Measurements from ENCODE around the gene TREX2.

Gene TREX2

DNA sequence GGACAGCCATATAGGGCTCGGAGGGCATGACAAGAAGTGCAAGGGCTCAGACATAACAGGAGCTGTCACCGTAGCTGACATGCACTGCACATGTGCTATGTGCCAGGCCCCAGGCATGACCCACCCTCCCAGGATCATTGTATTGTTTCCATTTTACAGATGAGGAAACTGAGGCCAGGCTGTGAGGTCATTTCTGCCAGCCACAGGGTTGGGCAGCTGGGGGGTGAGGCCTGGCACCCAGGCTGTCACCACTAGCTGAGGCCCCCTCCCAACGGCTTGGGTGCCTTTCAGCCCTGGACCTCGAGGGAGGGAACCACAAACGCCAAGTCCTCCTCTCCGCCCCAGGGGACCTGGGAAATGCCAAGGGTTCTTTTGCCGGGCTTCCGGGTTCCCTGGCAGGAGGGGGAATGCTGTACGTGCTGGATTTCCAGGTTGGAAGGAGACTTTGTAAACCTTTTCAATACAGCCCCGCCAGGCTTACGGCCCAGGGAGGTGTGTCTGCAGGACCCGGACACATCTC is 12.6 kb downstream of the TREX2 start:
- no peak for DNase-seq

DNA sequence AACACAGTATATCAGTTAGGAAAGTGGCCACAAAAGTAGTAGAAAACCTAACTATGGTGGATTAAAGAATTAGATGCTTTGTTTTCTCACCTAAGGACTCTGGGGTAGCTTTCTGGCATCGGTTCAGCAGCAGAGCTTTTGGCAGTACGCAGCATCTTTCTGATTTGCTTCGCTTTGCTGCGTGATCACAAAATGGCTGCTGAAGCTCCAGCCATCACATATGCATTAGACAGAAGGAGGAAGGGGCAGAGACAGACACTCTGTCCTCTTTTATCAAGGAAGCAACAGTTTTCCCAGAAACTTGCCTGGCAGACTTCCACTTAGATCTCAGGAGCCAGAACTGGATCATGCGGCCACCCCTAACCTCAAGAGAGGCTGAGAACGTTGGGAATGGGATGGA is 15.1 kb downstream of the TREX2 start:
- DNase-seq = no peak

DNA sequence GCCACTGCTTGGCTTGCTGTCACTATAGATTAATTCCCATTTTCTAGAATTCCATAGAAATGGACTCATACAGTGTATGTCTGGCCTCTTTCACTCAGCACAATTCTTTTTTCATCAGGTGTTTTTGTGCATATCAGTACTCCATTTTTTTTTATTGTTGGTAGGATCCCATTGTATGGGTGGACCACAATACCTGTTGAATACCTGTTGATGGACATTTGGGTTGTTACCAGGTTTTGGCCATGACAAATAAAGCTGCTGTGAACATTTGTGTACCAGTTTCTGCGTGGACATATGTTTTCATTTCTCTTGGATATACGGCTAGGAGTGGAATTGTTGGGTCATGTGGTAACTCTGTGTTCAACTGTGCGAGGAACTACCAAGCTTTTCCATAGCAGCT is 19.7 kb downstream of the TREX2 start:
- DNase-seq = no peak

DNA sequence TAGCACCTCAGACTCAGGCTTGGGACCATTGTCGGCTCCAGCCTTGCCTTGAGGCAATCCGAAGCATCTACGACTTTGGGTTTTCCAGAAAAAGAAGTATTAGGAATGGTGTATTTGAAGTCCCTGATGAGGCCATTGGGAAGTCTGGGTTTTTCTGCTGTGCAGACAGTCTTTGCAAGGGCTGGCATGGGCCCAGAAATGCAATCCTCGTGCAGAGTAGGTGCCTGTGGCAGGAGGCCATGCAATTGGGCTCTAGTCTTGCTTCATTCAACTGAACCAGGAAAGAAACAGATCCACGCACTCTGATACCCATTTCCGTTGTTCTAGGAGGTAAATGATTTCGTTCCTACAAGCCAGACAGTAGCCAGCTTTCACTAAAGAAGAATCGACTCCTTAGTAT is 22.2 kb downstream of the TREX2 start:
- DNase-seq = no peak

DNA sequence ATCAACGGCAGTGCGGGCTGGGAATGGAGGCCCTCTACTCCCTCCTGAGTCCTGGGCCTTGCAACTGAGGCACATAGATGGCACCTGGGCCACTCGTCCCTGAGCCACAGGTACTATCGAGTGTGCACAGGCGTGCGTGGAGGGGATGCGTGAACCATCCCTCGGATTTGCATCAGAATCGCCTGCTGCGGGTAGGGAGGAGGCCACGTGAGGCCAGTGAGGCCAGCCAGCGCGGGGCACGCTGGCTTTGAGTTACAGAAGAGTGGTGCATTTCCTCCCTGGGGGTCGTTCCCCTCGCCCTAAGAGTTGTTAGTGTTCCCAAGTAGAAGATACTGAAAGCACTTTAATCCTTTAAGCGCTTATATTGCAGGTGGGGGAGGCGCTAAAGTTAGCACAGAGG is 24.0 kb downstream of the TREX2 start:
- no peak for DNase-seq

DNA sequence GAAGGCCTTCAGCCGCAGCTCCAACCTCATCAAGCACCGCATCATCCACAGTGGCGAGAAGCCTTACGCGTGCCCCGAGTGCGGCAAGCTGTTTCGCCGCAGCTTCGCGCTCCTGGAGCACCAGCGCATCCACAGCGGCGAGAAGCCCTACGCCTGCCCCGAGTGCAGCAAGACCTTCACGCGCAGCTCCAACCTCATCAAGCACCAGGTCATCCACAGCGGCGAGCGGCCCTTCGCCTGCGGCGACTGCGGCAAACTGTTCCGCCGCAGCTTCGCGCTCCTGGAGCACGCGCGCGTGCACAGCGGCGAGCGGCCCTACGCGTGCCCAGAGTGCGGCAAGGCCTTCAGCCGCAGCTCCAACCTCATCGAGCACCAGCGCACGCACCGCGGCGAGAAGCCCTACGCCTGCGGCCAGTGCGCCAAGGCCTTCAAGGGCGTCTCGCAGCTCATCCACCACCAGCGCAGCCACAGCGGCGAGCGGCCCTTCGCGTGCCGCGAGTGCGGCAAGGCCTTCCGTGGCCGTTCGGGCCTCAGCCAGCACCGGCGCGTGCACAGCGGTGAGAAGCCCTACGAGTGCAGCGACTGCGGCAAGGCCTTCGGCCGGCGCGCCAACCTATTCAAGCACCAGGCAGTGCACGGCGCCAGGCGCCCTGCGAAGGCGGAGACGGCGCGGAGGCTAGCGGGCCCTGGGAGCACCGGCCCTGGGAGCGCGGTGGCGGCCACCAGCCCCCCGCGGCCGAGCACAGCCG is 24.8 kb downstream of the TREX2 start:
- DNase-seq = no peak

DNA sequence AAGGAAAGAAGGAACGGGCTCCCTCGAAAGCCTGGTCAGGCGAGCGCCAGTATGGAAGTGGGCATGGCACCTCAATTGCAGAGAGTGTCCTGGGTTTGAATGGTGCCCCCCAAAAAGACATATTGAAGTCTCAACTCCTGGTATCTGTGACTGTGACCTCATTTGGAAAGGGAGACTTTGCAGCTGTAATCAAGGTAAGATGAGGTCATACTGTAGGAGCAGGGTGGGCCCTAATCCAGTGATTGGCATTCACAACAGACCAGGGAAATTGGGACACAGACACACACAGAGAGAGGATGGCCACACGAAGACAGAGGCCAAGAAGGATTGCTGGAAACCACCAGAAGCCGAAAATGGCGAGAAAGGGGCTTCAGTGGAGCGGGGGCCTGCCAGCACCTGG is 28.2 kb downstream of the TREX2 start:
- DNase-seq = no peak

DNA sequence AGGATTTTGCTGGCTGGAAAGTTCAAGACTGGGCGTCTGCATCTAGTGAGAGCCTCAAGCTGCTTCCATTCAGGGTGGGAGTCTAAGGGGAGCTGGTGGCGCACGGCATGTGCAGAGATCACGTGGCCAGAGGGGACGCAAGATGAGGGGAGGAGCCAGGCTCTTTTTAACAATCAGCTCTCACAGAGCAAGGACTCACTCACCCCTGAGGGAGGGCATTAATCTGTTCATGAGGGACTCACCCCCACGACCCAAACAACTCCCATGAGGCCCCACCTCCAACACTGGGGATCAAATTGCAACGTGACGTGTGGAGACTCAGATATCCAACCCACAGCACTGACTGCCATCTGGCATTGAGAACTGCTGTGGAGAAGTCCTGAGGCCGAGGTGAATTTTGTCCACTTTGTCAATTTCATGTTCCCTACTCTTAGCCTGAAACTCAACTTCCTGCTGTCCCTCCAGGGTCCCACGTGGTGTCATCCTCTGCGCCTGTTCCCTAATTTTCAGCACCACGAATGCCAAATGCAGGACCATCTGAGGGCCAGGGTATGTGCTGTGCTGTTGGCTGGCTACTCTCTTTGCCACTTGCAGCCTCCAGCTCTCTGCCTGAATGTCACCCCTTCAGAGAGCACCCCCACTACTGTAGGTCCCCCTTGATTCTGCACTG is 28.9 kb downstream of the TREX2 start:
- DNase-seq = no peak

DNA sequence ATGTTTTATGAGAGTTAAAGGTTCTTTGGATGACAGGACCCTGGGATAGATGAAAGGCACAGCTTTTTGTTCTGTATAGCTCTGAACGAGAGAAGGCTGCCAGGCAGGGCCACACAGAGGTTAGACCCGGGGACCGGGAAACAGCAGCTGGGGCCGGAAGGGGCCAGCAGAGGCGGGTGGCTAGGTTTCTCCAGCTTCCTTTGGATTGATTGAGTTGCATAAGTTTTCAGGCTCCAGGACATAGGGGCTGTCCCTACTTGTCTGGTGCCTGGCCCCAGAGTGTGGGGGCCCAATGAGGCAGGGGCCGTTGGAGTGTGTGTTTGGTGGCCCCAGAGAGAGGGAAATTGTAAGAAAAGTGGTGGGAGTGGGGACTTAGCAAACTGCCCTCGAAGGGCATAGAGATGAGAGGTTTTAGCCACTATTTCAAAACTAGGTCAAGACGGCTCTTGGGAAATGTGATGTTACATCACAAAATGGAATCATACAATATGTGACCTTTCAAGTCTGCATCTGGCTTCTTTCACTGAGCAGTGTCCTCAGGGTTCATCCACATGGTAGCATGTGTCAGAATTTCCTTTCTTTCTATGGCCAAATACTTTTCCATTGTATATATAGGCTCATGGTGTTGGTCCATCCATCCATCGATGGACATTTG is 30.9 kb downstream of the TREX2 start:
- no peak for DNase-seq

DNA sequence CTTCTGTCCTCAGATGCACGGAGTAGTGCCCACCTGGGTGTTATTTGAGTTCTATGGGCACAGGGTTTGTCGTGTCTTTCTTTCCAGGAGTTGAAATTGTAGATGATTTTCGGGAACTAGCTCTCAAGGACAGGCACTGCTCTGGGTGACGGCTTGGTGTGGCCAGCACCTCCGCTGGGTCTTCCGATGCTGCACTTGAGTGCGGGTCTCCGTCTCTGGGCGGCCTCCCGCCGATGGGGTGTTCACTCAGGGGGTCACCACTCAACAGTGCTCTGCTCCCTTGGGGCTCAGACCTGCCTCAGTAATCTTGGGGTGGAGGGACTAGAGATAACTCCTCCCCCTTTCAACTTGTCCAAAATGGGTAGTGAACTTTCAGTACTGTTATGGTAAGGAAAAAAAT is 32.1 kb downstream of the TREX2 start:
- no peak for DNase-seq

DNA sequence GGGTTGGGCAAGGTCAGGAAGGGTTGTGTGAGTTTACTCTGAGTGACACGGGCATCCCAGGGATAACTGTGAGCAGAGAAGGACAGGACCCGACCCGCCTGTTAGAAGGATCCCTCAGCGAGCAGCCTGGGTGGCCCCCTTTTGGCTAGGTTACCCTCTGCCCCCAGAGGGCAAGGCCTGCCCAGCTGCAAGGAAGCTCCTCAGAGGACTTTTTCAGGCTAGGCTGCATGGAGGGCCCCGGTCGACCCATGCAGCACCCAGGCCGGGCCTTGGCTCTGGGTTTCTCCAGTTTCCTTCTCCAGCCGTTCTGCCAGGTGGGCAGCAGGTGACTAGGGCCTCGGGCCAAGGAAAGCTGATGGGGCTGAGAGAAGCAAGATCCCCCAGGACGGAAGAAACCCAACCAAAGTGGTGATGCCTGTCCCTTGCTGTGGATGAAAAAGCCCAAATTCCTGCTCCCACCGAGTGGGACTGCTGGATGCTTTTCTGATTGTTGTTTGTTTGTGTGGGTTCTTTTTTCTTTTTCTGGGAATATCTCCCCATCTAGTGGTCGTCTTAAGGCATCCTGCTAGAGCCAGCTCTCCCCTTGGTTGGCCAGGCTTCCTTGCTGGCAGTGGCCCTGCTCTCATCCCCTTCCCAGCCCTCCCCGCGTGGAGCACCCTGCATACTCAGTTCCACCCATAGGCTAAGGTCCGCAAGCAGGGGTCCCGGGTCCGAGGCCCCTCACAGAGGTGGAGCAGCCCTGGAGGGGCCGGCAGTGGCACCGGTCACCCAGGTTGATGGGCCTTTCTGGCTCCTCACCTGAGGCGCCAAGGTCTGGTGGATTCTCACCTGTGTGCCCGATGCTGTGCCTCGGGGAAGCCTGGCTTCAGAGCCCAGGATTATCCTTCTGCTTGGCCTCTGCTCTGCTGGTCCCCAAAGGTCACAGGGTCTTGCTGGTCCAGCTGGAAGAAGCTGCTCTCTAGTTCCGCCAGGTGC is 32.8 kb downstream of the TREX2 start:
- no peak for DNase-seq

DNA sequence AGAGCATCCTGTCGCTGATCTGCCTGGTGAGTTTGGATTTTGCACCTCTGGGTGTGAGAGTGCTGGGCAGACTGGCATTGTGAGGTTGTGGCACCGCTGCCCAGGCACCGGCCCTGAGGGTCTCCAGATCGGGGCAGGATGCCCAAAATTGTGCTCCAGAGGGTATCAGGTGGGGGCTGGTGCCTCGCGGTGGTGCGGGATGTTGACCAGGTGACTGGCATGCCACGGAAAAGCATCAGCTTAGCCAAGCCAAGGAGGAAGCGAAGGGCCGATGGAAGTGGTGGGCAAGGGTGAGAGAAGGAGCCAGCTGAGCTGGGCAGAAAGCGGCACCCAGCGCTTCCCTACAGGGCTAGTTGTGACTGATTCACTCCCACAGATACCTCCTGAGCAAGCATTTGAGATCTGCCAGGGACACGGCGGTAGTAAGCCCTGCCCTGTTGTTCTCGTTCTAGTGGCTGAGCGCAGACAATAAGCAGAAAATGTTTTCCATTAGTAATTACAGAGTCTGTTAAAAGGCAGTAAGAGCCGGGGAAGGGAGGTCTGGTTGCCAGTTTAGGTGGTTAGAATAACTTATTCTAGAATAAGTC is 33.8 kb downstream of the TREX2 start:
- DNase-seq = no peak

DNA sequence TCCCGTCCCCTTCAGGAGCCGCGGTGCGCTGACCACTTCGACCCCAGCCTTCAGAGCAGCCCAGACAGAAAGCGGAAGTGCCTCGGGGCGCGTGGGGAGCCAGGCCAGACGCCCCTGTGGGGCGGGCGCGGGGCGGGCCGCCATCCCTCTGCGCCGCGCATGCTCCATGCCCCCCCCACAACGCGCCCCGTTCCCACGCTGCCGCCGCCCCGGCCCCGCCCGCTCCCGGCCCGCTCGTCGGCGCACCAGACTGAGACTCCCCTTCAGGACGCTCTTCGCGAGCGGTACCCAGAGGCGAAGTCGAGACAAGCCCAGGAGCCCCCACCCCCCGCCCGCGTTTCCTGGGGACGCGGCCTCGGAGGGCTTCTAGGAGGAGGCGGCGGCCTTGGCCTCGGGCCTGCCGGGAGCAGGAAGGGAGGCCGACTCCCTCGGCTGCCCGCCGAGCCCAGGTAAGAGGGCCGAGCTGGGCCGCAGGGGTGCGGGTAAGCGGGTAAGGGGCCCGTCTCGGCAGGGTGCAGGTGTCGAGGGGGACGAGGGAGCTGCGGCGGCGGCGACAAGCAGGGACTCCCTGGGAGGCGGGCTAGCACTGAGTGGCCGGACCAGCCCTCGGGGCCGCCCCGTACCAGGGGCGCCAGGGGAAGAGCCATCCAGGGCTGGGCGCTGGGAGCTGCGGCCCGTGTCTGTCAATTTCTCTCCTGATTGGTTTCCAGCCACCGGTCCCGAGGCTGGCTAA is 34.4 kb downstream of the TREX2 start, which contains the start of gene ZFP92:
ZFP92 (plus strand) TSS at position 218 of the 733 bp plus-strand sequence. CDS start 6,851 bp downstream, outside the sequence.
- DNase-seq = peak; percentile 14

DNA sequence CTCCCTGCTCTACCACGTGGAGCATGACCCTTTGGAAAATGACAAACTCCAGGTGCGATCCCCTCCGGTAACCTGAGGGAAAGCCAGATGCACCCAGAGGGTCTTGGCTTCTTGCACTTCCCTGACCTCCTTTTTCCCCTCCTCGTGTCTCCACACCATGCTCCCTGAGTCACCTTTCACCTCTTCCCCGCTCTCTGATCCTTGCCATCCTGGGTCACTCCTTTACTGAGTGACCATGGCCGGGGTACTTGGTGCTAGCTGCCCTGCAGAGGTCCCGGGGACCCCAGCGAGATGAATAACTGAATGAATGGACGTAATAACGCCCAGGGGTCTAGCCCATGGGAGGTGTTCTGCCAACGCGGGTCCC is 35.0 kb downstream of the TREX2 start:
- DNase-seq = no peak

DNA sequence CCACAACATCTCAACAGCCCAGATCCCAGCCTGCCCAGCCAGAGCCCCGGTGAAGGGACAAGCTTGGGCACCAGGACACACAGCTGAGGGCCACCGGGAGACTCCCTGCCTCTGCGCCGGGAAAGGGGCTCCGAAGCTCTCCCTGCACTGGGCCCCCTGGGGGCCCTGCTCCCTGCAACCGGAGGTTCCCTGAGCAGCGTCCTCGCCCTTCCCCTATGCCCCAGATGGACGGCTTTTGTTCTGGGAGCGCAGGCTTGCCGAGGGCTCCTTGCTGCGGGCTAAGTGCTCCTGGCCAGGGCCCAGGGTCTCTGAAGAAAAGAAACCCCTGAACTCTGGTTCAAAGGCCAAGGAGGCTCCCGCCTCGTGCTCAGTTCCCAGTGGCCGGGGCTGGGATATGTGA is 35.5 kb downstream of the TREX2 start:
- no peak for DNase-seq

DNA sequence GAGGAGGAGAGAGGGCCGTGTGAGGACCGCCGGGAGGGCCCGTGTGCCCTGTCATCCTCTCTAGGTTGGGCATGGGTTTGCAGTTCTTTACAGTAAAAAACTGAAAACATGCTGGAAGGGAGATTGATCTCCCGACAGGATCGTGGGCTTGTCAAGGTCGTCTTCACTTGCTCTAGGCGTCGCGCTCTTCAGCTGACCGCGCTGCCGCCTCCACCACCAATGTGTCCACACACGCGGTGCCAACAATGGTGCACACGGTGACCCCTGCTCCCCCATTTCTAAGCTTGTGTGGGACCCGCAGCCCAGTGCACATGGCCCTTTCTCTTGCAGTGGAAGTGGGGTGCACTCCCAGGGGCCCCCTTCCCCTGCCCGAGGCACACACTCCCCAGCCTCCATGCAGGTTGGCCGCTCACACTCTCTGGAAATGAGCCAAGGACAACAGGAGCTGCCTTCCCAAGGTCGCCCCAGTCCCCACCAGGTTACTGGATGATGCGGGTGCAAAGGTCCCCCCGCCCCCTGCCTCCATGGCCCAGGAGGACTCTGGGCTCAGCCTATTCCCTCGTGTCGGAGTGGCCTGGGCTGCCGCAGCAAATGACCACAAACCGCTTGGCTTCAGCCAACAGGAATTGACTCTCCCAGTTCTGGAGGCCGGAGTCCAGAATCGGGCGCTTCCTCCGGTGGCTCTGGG is 36.3 kb downstream of the TREX2 start:
- DNase-seq = no peak

DNA sequence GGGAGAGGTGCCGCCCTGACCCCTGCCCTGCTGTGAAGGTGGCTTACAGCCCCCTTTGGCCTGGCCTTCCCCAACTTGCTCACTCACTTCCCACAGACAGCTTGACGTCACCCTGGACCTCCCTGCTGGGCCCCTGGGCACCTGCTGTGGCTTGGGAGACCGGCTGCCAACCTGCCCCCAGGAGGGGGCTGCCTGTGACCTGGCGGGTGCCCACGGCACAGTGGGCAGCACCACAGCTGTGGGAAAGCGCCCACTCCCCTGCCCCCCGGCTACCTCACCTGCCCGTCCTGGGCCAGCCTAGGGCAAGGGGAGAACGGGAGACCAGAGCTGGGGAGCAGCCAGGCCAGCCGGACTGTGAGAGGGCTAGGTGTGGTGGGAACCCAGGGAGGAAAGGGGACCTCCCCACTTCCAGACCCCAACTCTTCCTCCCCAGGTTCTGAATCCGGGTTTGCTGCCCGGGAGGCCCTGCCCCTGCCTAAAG is 36.9 kb downstream of the TREX2 start:
- DNase-seq = no peak

DNA sequence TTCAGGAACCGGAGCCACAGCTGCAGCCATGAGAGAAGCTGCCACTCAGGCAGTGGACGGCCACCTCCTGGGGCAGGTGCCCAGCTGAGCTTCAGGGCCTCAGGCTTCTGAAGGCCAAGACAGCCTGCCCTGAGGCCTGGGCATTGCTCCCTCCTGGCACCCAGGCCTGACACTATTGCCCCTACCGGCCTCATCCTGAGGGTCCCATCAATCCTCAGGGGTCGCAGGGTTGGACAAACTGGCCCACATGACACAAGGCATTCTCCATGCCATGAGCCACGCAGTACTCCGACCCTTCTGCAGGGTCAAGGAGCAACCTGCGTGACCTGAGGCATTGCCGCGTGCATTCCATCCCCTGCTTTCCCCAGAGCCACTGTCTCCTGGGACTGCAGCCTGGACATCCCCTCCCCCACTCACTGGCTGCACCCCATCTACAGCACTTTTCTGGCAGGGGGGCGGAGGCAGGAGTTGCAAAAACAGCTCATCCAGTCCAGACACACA is 37.6 kb downstream of the TREX2 start:
- DNase-seq = no peak

DNA sequence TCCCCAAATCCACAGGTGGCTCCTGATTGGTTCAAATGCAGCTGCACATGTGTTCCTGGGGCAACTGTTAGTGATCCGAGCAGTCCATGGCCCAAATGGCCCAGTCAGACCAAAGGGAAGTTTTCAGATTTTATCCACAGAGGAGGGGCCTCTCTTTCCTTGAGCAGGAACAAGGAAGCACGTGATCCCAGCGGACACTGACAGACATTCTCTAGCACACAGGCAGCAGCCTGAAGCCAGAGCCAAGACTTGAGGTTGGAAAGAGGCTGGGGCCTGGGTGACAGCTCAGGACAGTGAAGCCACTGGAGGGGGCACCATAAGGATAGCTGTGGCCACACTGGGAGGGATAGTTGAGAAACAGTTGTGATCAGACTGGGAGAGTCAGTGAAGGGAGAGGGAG is 38.1 kb downstream of the TREX2 start:
- DNase-seq = no peak

DNA sequence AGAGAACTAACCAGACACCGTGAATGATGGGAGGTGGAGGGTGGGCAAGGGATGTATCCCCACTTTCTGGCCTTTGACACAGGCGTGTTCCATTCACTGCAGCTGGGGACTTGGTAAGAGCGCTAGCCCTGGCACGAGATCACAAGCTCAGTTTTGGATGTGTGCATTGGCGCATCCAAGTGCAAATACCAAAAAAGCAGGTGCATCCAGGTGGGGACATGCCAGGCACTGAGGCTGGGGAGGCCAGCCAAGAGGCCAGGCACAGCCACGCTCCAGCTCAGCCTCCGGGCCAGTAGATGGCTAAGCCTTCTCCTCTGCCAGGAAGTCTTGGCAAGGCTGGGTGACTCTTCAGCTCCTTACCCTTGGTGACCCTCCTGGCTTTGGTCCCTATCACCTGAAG is 39.0 kb downstream of the TREX2 start:
- DNase-seq = no peak

DNA sequence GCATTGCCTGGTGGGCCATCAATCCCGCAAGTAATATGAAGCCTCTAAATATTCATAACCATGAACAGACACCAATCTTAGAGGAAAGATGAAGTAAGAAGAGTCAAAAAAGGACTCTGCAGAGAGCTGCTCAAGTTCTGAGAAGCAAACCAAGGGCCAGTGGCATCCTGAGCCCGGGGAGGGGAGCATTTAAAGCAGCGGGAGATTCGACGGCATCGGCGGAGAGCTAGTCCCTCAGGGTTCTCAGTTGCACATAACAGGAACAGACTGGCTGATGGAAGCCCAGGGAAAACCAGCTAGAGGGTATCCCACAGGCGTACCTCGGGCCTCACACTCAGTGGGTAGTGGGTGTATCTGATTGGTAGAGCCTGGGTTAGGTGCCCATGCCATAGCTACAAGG is 39.8 kb downstream of the TREX2 start:
- no peak for DNase-seq
